ENCODE measurements around the gene DCAF4L1.

The DCAF4L1 gene

GRCh38 chr4:41969671-41970070, 11.9 kb upstream of the DCAF4L1 start:
- Mint-ChIP-seq H3K27ac (no peak overlapping the region), H3K9me3 (peaks cover 5% of the 10 kb centered on the region), H3K4me3 (no peak overlapping the region), H3K36me3 (ENCODE audit: low read depth) (peaks cover 9% of the 10 kb centered on the region), H3K4me1 (ENCODE audit: low read depth) (no peaks in the 10 kb centered on the region), H3K27me3 (no peaks in the 10 kb centered on the region)

- H3K4me1 Mint-ChIP-seq (ENCODE audit: low read depth), result peaks cover 6% of the 10 kb centered on the region
- no peaks in the 10 kb centered on the region for H3K9me3 Mint-ChIP-seq
- H3K27me3 Mint-ChIP-seq, result peaks cover 11% of the 10 kb centered on the region
- H3K27ac Mint-ChIP-seq, result no peak overlapping the region
- H3K36me3 Mint-ChIP-seq (ENCODE audit: low read depth), result no peaks in the 10 kb centered on the region
- H3K4me3 Mint-ChIP-seq, result no peak overlapping the region
Observed at GRCh38 chr4:41975341-41975740, 6.2 kb upstream of the DCAF4L1 start.

- Mint-ChIP-seq H3K27me3 (peaks cover 11% of the 10 kb centered on the region), H3K9me3 (no peaks in the 10 kb centered on the region), H3K27ac (no peak overlapping the region), H3K36me3 (ENCODE audit: low read depth) (no peaks in the 10 kb centered on the region), H3K4me1 (ENCODE audit: low read depth) (peaks cover 6% of the 10 kb centered on the region), H3K4me3 (no peak overlapping the region)
Observed at GRCh38 chr4:41976775-41977516, 4.6 kb upstream of the DCAF4L1 start.

- Mint-ChIP-seq H3K4me3 (no peak overlapping the region), H3K27me3 (peaks cover 11% of the 10 kb centered on the region), H3K27ac (no peak overlapping the region), H3K36me3 (ENCODE audit: low read depth) (no peaks in the 10 kb centered on the region), H3K4me1 (ENCODE audit: low read depth) (peaks cover 6% of the 10 kb centered on the region), H3K9me3 (no peaks in the 10 kb centered on the region)
Observed at GRCh38 chr4:41977709-41978108, 3.8 kb upstream of the DCAF4L1 start.

GRCh38 chr4:41982716-41983115, 1.2 kb downstream of the DCAF4L1 start:
- Mint-ChIP-seq H3K4me3 (no peak overlapping the region), H3K27me3 (no peaks in the 10 kb centered on the region), H3K4me1 (ENCODE audit: low read depth) (no peaks in the 10 kb centered on the region), H3K9me3 (no peaks in the 10 kb centered on the region), H3K27ac (no peak overlapping the region), H3K36me3 (ENCODE audit: low read depth) (no peaks in the 10 kb centered on the region)

GRCh38 chr4:41985151-41985550, 3.6 kb downstream of the DCAF4L1 start:
- H3K27ac Mint-ChIP-seq, result no peak overlapping the region
- H3K4me1 Mint-ChIP-seq (ENCODE audit: low read depth), result peaks cover 9% of the 10 kb centered on the region
- no peaks in the 10 kb centered on the region for H3K27me3 Mint-ChIP-seq
- no peak overlapping the region for H3K4me3 Mint-ChIP-seq
- no peaks in the 10 kb centered on the region for H3K36me3 Mint-ChIP-seq (ENCODE audit: low read depth)
- no peaks in the 10 kb centered on the region for H3K9me3 Mint-ChIP-seq

GRCh38 chr4:41989994-41990364, 8.4 kb downstream of the DCAF4L1 start:
- Mint-ChIP-seq H3K27ac (peak overlapping the region; percentile 96), H3K4me1 (ENCODE audit: low read depth) (peaks cover 36% of the 10 kb centered on the region), H3K27me3 (no peaks in the 10 kb centered on the region), H3K4me3 (peak overlapping the region; percentile 99), H3K36me3 (ENCODE audit: low read depth) (peaks cover 8% of the 10 kb centered on the region), H3K9me3 (no peaks in the 10 kb centered on the region)

- Mint-ChIP-seq H3K4me1 (ENCODE audit: low read depth) (peaks cover 36% of the 10 kb centered on the region), H3K9me3 (no peaks in the 10 kb centered on the region), H3K4me3 (peak within 1 kb of the TSS; percentile 99), H3K27me3 (no peaks in the 10 kb centered on the region), H3K36me3 (ENCODE audit: low read depth) (peaks cover 8% of the 10 kb centered on the region), H3K27ac (peak within 1 kb of the TSS; percentile 96)
Observed at GRCh38 chr4:41990365-41991111, 9.0 kb downstream of the DCAF4L1 start, which contains the start of gene SLC30A9. Gene SLC30A9, plus strand, starts transcription at chr4:41990530. Its CDS starts 122 bp downstream, at chr4:41990652.

- Mint-ChIP-seq H3K27me3 (no peaks in the 10 kb centered on the region), H3K4me3 (peak overlapping the region; percentile 99), H3K9me3 (no peaks in the 10 kb centered on the region), H3K27ac (no peak overlapping the region), H3K36me3 (ENCODE audit: low read depth) (peaks cover 8% of the 10 kb centered on the region), H3K4me1 (ENCODE audit: low read depth) (peaks cover 39% of the 10 kb centered on the region)
Observed at GRCh38 chr4:41991916-41992767, 10.6 kb downstream of the DCAF4L1 start.

- H3K4me3 Mint-ChIP-seq, result no peak overlapping the region
- H3K9me3 Mint-ChIP-seq, result no peaks in the 10 kb centered on the region
- H3K36me3 Mint-ChIP-seq (ENCODE audit: low read depth), result peaks cover 12% of the 10 kb centered on the region
- H3K27ac Mint-ChIP-seq, result no peak overlapping the region
- peaks cover 39% of the 10 kb centered on the region for H3K4me1 Mint-ChIP-seq (ENCODE audit: low read depth)
- no peaks in the 10 kb centered on the region for H3K27me3 Mint-ChIP-seq
Observed at GRCh38 chr4:41992967-41993857, 11.7 kb downstream of the DCAF4L1 start.

GRCh38 chr4:41994461-41994985, 13.0 kb downstream of the DCAF4L1 start:
- Mint-ChIP-seq H3K4me1 (ENCODE audit: low read depth) (peaks cover 38% of the 10 kb centered on the region), H3K4me3 (no peak overlapping the region), H3K9me3 (no peaks in the 10 kb centered on the region), H3K27me3 (no peaks in the 10 kb centered on the region), H3K36me3 (ENCODE audit: low read depth) (peaks cover 12% of the 10 kb centered on the region), H3K27ac (no peak overlapping the region)

- H3K4me3 Mint-ChIP-seq, result no peak overlapping the region
- no peak overlapping the region for H3K27ac Mint-ChIP-seq
- no peaks in the 10 kb centered on the region for H3K27me3 Mint-ChIP-seq
- peaks cover 23% of the 10 kb centered on the region for H3K36me3 Mint-ChIP-seq (ENCODE audit: low read depth)
- H3K9me3 Mint-ChIP-seq, result no peaks in the 10 kb centered on the region
- H3K4me1 Mint-ChIP-seq (ENCODE audit: low read depth), result peaks cover 15% of the 10 kb centered on the region
Observed at GRCh38 chr4:41998019-41998418, 16.5 kb downstream of the DCAF4L1 start.

- Mint-ChIP-seq H3K27me3 (no peaks in the 10 kb centered on the region), H3K36me3 (ENCODE audit: low read depth) (peaks cover 34% of the 10 kb centered on the region), H3K4me3 (no peak overlapping the region), H3K4me1 (ENCODE audit: low read depth) (peaks cover 25% of the 10 kb centered on the region), H3K9me3 (no peaks in the 10 kb centered on the region), H3K27ac (no peak overlapping the region)
Observed at GRCh38 chr4:41999321-41999720, 17.8 kb downstream of the DCAF4L1 start.

All from stimulated activated naive CD8-positive, alpha-beta T cell treated with anti-CD3 and anti-CD28 coated beads, Interleukin-15, Interleukin-2, amounts not matched to agents 100 ng/mL and 50 ng/mL, for 24 hours (primary cell).